Neural cell (in vitro differentiated cells): ENCODE results near the gene ISCA2. TPM values are rescaled to one million over a fixed set of nuclear protein-coding genes. Genes with fewer than 3 reads are reported as not detected.

ENCODE experiments used
- H2AFZ ChIP-seq: fragments of 200-600, 300-800 bp; sonication (generic), shearing (Covaris generic); 2 replicates; pipeline ENCODE4 v1.6.0; 2014; ENCODE audit warnings: low read depth, mild to moderate bottlenecking, antibody characterized with exemption, low read length, moderate library complexity
- H3F3A ChIP-seq: fragments of 200-600 bp; shearing (Covaris generic); 2 replicates; pipeline ENCODE4 v1.6.1; 2016; ENCODE audit warnings: mild to moderate bottlenecking, moderate library complexity, mixed read lengths, antibody characterized with exemption, low read length; ENCODE audit not compliant: insufficient read depth, poor library complexity, severe bottlenecking
- H3K27ac ChIP-seq: fragments of 200-600, 300-800 bp; sonication (generic), shearing (Covaris generic); 2 replicates; pipeline ENCODE4 v1.5.1; 2014; ENCODE audit warnings: mild to moderate bottlenecking, low read length, moderate library complexity
- H3K27me3 ChIP-seq: fragments of 300-800, 200-600 bp; sonication (generic), shearing (Covaris generic); 2 replicates; pipeline ENCODE4 v1.6.0; 2014; ENCODE audit warnings: mild to moderate bottlenecking, low read depth, low read length, moderate library complexity; ENCODE audit not compliant: insufficient read depth
- H3K36me3 ChIP-seq: fragments of 300-800, 200-600 bp; sonication (generic), shearing (Covaris generic); 2 replicates; pipeline ENCODE4 v1.5.1; 2014; ENCODE audit warnings: mild to moderate bottlenecking, antibody characterized with exemption, low read length, moderate library complexity; ENCODE audit not compliant: insufficient read depth
- H3K4me2 ChIP-seq: fragments of 300-800, 200-600 bp; sonication (generic), shearing (Covaris generic); 2 replicates; pipeline ENCODE4 v1.6.0; 2014; ENCODE audit warnings: mild to moderate bottlenecking, low read length
- H3K4me3 ChIP-seq: fragments of 300-800, 200-600 bp; sonication (generic), shearing (Covaris generic); 2 replicates; pipeline ENCODE4 v1.5.1; 2014; ENCODE audit warnings: mild to moderate bottlenecking, low read length, moderate library complexity
- H3K79me2 ChIP-seq: fragments of 200-600 bp; shearing (Covaris generic); replicated peaks from 2 replicates; pipeline ENCODE4 v1.6.0; 2014; ENCODE audit warnings: mild to moderate bottlenecking, low read length, moderate library complexity; ENCODE audit not compliant: insufficient read depth
- H3K9ac ChIP-seq: fragments of 300-800, 200-600 bp; sonication (generic), shearing (Covaris generic); 2 replicates; pipeline ENCODE4 v1.6.1; 2016; ENCODE audit warnings: mild to moderate bottlenecking, low read length, mixed read lengths
- H3K9me2 ChIP-seq: fragments of 200-600 bp; shearing (Covaris generic); 2 replicates; pipeline ENCODE4 v1.6.1; 2016; ENCODE audit warnings: mild to moderate bottlenecking, low read length, mixed read lengths; ENCODE audit not compliant: insufficient read depth
- H3K9me3 ChIP-seq: fragments of 200-600, 300-800 bp; sonication (generic), shearing (Covaris generic); 2 replicates; pipeline ENCODE4 v1.6.1; 2016; ENCODE audit warnings: mild to moderate bottlenecking, mixed run types, low read length, moderate library complexity, mixed read lengths
- H4K20me1 ChIP-seq: fragments of 200-600 bp; shearing (Covaris generic); 2 replicates; pipeline ENCODE4 v1.6.1; 2016; ENCODE audit warnings: mild to moderate bottlenecking, mixed run types; ENCODE audit not compliant: insufficient read depth
- CTCF ChIP-seq: fragments of 450-650 bp; IDR thresholded peaks from 2 replicates; pipeline ENCODE4 v1.5.1; 2014; ENCODE audit warnings: antibody characterized with exemption, mild to moderate bottlenecking, moderate library complexity; ENCODE audit not compliant: poor library complexity, severe bottlenecking
- EP300 ChIP-seq: fragments of 450-650 bp; conservative IDR thresholded peaks from 2 replicates; pipeline ENCODE4 v1.6.1; 2014; ENCODE audit warnings: antibody characterized with exemption, mild to moderate bottlenecking, moderate library complexity; ENCODE audit not compliant: poor library complexity, severe bottlenecking
- EZH2 ChIP-seq: fragments of 200-600, 300-800 bp; shearing (Covaris generic), sonication (generic); IDR thresholded peaks from 2 replicates; pipeline ENCODE4 v1.6.1; 2014; ENCODE audit warnings: antibody characterized with exemption, low read length, borderline replicate concordance, mild to moderate bottlenecking; ENCODE audit not compliant: insufficient read depth, poor library complexity, severe bottlenecking
- MXI1 ChIP-seq: fragments of 450-650 bp; conservative IDR thresholded peaks from 2 replicates; pipeline ENCODE4 v1.6.1; 2014; ENCODE audit warnings: antibody characterized with exemption, mild to moderate bottlenecking; ENCODE audit not compliant: poor library complexity, severe bottlenecking
- POLR2AphosphoS5 ChIP-seq: IDR thresholded peaks from 2 replicates; pipeline ENCODE4 v1.6.1; 2012
- RAD21 ChIP-seq: fragments of 450-650 bp; conservative IDR thresholded peaks from 2 replicates; pipeline ENCODE4 v1.6.1; 2014; ENCODE audit warnings: antibody characterized with exemption, mild to moderate bottlenecking, moderate library complexity
- REST ChIP-seq: IDR thresholded peaks from 2 replicates; pipeline ENCODE4 v1.6.1; 2012; ENCODE audit warnings: borderline replicate concordance
- SMC3 ChIP-seq: fragments of 450-650 bp; conservative IDR thresholded peaks from 2 replicates; pipeline ENCODE4 v1.6.1; 2014; ENCODE audit warnings: antibody characterized with exemption, mild to moderate bottlenecking, moderate library complexity; ENCODE audit not compliant: poor library complexity
- TAF1 ChIP-seq: IDR thresholded peaks from 2 replicates; pipeline ENCODE4 v1.6.1; 2012; ENCODE audit warnings: low read depth
- polyA plus RNA-seq: library from polyadenylated mRNA; depleted of rRNA; stranded (reverse); fragments of >200 nt; gene quantifications from 2 replicates; pipeline ENCODE4 v1.2.3, GENCODE V29; 2014

Gene ISCA2
- polyA plus RNA-seq, 1 donor from 2014 or later, result 45.1 TPM

GRCh38 chr14:74511966-74512830 lies 18.6 kb downstream of the ISCA2 start:
- Histone ChIP-seq H2AFZ (no peak overlapping the region), H3K9ac (no peak overlapping the region), H3K4me3 (no peak overlapping the region), H3K27ac (no peak overlapping the region), H4K20me1 (no peaks in the 10 kb centered on the region), H3K4me2 (no peak overlapping the region), H3K27me3 (no peaks in the 10 kb centered on the region), H3K9me2 (no peaks in the 10 kb centered on the region), H3F3A (no peaks in the 10 kb centered on the region), H3K9me3 (no peaks in the 10 kb centered on the region), H3K36me3 (no peaks in the 10 kb centered on the region), H3K79me2 (no peaks in the 10 kb centered on the region)
- TF ChIP-seq EZH2 (no peak), RAD21 (no peak), MXI1 (no peak), TAF1 (no peak), CTCF (no peak), SMC3 (no peak), EP300 (no peak), REST (no peak)

GRCh38 chr14:74514471-74514941 lies 20.9 kb downstream of the ISCA2 start:
- H2AFZ ChIP-seq, result no peak overlapping the region
- no peaks in the 10 kb centered on the region for H4K20me1 ChIP-seq
- H3K9me3 ChIP-seq, result no peaks in the 10 kb centered on the region
- no peaks in the 10 kb centered on the region for H3K27me3 ChIP-seq
- H3K9me2 ChIP-seq, result no peaks in the 10 kb centered on the region
- H3K4me3 ChIP-seq, result no peak overlapping the region
- no peaks in the 10 kb centered on the region for H3F3A ChIP-seq
- no peaks in the 10 kb centered on the region for H3K36me3 ChIP-seq
- H3K4me2 ChIP-seq, result no peak overlapping the region
- no peak overlapping the region for H3K27ac ChIP-seq
- H3K9ac ChIP-seq, result no peak overlapping the region
- no peaks in the 10 kb centered on the region for H3K79me2 ChIP-seq
- TF ChIP-seq POLR2AphosphoS5, result no peak
- TF ChIP-seq TAF1, result no peak
- no peak for TF ChIP-seq MXI1
- no peak for TF ChIP-seq SMC3
